GM21360 (cell line): ENCODE data around the gene NDUFS8.

Experiments
- ATAC-seq: cut with Tn5 transposase; IDR thresholded peaks from one replicate; pipeline ENCODE4 v1.9.1; 2021; ENCODE audit warnings: mild to moderate bottlenecking, moderate library complexity; ENCODE audit not compliant: unreplicated experiment

NDUFS8 gene

DNA sequence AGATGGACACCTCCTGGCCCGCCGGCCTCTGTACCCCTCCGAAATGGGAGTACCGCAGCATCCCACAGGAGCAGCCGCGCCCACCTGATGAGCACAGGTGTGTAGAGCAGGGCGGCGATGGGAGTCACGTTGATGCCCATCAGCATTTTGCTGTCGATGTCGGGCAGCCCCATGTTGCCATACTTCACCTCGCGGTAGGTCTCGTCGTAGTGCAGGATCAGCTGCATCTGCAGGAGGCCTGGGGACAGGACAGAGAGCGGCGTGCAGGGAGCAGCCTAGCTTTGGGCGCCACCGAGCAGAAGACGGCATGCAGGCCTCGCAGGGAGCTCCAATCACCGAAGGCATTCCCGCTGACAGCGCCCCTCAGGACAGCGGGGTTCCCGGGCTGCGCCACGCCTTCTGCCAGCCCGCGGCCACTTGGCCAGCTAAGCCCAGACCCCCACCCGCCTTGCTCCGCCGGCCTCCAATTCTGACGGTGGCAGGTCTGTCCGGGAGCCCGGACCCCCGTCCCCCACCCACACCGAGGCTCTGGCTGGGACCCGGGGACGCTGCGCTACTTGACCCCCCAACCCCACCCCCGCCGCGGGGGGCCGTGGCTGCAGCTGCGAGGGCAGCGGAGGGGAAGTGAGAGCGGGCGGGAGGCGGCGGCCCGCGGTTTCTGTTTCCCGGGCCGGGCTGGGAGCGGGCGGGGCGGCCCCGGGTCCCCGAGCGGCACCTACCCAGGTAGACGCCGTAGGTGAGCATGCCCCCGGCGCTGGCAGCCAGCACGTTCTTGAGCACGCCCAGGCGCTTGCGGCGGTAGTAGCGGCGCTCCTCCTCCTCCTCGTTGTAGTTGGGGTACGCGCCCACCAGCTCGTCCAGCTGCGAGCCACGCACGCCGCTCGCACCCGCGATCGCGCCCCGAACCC, 27.3 kb upstream of the NDUFS8 start:
- peak; percentile 24 for ATAC-seq

- peak; percentile 58 for ATAC-seq
Measured at GRCh38 chr11:68003846-68004550, 26.5 kb upstream of the NDUFS8 start, which contains the start of gene UNC93B1. UNC93B1 (minus strand) TSS chr11:68004097; CDS start chr11:68004043, 54 bp downstream.

DNA sequence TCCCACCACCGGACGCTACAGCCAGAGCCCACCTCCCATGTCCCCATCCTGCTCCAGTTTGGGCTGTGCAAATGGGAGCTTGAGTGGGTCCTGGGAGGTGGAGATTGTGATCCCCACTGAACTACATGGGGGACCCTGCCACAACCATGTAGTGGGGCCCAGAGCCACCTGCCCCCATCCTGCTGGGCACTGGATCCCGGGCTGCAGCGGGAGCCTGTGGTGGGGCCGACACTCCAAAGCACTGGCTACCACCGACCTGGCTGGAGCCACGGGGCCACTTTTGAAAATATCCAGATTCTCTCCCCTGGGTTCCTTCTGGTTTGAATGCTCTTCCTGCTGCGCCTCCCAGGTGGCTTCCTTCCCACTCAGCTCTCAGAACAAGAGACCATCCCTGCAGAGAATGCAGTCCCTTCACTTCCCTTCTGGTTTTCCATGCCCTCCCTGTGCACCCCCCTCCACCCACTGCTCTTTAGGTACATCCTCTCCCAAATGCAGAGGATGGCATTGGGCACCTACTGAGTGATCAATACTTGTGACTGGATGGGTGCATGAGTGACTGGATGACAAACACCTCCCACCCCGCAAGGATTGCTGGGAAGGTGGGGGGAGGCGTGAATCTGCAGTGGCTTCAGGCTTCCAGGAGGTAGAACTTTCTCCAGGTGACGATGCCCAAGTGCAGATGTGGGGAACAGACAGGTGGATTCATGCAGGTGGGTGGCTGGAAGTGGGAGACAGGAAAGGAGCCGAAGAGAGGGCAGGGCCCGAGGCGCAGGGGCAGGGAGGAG, 25.7 kb upstream of the NDUFS8 start:
- no peak for ATAC-seq

GRCh38 chr11:68006606-68007166, 23.8 kb upstream of the NDUFS8 start:
- no peak for ATAC-seq

DNA sequence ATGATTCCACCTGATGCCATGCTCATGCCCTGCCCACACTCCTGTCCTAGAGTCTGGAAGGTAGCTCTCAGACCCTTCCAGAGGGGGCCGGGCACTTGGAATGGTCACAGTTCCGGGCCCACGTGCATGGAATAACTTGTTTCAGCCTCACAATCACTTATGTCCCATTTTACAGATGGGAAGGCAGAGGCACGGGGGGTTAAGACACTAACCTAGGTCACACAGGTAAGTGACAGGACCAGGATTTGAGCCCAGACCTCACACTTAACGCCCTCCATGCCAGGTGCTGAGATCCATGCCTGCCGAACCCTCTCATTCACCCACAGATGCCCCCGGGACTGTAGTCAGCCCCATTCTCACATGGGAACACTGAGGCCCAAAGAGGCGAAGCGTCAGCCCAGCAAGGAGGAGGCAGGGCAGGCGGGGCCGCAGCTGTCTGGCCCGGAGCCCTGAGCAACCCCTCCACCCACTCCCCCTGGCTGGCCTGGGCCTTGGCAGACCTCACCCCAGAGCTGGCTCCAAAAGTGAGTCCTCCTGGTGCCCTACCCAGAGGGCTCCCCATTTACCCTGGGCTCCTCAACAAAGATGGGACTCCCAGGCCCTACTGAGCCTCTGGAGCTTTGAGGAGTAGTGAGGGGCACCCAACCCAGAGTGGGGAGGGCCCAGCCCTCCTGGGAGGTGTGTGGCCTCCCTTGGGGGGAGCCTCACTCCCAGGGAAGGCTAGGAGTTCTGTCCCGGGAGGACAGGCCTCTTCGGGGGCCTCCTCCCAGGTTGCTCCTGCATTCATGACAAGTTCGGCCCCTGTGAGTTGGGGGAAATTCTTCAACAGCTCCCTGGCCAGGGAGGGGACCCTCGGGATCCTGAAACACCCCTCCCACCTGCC, 22.7 kb upstream of the NDUFS8 start:
- ATAC-seq = no peak

GRCh38 chr11:68008381-68009337, 21.8 kb upstream of the NDUFS8 start:
- no peak for ATAC-seq

- ATAC-seq = no peak
Measured at GRCh38 chr11:68009391-68010089, 20.9 kb upstream of the NDUFS8 start.

DNA sequence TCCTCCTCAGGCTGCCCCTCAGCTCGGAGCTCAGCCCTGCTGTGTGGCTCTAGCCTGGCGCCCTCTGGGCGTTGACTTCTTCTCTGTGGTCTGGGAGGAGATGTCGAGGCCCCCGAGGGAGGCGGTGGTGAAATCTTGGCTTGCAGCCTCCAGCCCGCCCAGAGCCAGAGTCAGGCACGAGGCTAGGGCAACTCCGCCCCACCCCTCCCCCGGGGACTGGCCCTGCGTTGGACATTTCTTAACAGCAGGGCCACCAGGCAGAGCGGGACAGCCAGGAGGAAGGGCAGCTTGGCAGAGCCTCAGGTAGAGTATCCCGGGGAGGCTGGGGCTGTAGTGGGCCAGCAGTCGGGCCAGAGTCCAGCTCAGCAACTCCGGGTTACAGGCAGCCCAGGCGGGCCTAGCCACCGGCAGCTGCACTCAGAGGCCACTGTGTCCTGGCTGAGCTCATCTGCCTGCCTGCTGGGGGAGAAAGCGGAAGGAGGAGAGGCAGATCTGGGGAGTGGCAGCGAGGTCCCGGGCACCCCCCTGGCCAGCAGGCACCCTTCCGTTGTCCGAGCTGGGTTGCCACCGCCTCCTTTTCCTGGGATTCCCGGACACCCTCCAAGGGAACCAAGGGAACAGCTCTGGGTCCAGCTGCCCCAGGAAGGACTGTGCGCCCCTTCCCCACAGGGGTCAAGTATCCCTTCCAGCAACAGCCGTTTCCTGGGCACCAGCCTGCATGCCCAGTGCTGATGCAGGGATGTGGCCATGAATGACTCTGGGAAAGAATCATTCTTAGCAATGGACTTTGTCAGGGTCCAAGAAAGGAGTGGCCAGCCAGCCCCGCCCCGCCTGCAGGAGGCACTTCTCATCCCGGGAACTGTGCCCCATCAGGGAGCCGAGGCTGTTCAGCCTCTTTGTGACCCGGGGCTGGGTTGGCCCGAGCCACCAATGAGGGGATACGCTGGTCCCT, 20.1 kb upstream of the NDUFS8 start, which contains the start of gene ALDH3B1:
ALDH3B1 (plus strand) TSS at position 238 of the 952 bp plus-strand sequence. CDS start 4,971 bp downstream, outside the sequence.
- ATAC-seq = no peak

GRCh38 chr11:68011051-68011943, 19.2 kb upstream of the NDUFS8 start:
- ATAC-seq = no peak

GRCh38 chr11:68012044-68012842, 18.2 kb upstream of the NDUFS8 start:
- ATAC-seq = no peak

GRCh38 chr11:68012843-68013610, 17.5 kb upstream of the NDUFS8 start:
- no peak for ATAC-seq

DNA sequence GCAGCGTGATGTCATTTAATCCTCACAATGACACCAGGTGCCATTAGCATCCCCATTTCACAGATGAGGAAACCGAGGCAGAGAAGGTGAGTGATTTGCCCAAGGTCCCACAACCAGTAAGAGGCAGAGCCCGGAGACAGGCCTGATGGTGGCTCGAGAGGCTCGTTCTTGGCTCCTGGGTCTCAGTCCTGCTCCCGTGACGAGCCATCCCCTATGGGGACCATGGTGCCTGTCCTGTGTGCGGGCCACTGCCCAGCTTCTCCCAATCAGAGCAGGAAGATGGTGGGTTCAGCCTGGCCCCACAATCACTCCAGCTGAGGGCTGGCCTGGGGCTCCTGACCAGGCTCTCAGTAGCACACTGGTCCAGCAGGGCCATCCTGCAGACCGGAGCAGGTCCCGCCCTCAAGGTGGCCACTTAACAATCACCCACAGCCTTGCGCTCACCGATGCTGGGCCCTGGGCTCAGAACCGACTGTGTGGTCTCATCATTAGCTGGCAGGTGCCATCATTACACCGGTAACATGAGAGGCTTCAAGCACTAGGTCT, 16.8 kb upstream of the NDUFS8 start:
- no peak for ATAC-seq

GRCh38 chr11:68014157-68014946, 16.1 kb upstream of the NDUFS8 start:
- ATAC-seq = no peak
